ENCODE results near the gene CDCP1.

DNA sequence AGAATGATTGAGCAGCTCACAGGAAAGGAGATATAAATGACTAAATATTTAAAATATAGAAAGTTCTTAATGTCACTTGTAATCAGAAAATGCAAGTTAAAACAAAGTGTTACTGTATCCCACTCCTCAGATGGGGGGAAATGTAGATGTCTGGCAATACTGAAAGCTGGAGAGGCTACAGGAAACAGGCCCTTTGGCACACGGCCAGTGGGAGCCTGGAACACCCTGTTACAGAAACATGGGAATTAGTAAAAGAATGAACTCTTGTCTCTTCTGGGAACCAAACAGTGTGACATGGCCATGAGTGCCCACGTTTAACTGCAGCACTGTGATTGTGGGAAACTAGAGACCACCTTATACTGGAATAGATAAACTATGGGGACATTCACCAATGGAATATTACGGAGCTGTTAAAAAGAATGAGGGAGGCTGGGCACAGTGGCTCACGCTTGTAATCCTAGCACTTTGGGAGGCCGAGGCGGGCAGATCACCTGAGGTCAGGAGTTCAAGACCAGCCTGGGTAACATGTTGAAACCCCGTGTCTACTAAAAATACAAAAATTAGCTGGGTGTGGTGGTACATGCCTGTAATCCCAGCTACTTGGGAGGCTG is 50.2 kb downstream of the CDCP1 start:
- TF ChIP-seq, protein P1, sequence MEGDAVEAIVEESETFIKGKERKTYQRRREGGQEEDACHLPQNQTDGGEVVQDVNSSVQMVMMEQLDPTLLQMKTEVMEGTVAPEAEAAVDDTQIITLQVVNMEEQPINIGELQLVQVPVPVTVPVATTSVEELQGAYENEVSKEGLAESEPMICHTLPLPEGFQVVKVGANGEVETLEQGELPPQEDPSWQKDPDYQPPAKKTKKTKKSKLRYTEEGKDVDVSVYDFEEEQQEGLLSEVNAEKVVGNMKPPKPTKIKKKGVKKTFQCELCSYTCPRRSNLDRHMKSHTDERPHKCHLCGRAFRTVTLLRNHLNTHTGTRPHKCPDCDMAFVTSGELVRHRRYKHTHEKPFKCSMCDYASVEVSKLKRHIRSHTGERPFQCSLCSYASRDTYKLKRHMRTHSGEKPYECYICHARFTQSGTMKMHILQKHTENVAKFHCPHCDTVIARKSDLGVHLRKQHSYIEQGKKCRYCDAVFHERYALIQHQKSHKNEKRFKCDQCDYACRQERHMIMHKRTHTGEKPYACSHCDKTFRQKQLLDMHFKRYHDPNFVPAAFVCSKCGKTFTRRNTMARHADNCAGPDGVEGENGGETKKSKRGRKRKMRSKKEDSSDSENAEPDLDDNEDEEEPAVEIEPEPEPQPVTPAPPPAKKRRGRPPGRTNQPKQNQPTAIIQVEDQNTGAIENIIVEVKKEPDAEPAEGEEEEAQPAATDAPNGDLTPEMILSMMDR (conservative IDR thresholded peaks at IDR 0.05): no peak
- no peak for TF ChIP-seq EZH2 (IDR thresholded peaks at IDR 0.05; ENCODE audit: low read depth)

Measured in PC-9 (cell line).